ENCODE measurements around the gene BAK1. TPM values are rescaled to one million over a fixed set of nuclear protein-coding genes. Genes with fewer than 3 reads are reported as not detected.
"Not testable (repeated sequence)": the region's sequence is repeated elsewhere in the genome, so short reads cannot be mapped to it uniquely, and the experiment has no call there.

BAK1 gene
- total and polyA plus RNA-seq, 9 donors: 9.0 to 20.5 (median 19.0) TPM

DNA sequence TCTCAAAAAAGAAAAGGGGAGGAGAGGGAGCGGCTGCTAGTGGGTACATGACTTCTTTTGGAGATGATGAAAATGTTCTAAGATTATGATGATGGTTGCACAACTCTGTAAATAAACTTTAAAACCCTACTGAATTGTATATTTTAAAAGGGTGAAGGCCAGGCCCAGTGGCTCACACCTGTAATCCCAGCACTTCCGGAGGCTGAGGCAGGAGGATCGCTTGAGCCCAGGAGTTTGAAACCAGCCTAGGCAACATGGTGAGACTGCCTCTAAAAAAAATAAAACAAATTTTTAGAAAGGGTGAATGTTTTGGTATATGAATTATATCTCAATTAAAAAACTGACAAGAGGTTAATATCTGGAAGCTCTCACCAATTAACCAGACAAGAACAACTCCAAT lies 45.4 kb downstream of the BAK1 start:
- Histone ChIP-seq H3K36me3 (ENCODE audit: control insufficient read depth, insufficient read depth, low read length) (no peaks in the 10 kb centered on the region), H3K4me3 (ENCODE audit: low read length) (no peak overlapping the region), H3K4me1 (ENCODE audit: control insufficient read depth, insufficient read depth, low read length) (no peaks in the 10 kb centered on the region), H3K9me3 (replicated peaks; ENCODE audit: control insufficient read depth, low read depth, low read length) (no peaks in the 10 kb centered on the region), H3K27ac (ENCODE audit: low read length) (no peak overlapping the region), H3K27me3 (ENCODE audit: control insufficient read depth, insufficient read depth, low read length) (no peaks in the 10 kb centered on the region)
- no peak for DNase-seq
- no CpG with 5 or more reads among the region's 3 CpGs for WGBS (ENCODE audit: insufficient coverage)

DNA sequence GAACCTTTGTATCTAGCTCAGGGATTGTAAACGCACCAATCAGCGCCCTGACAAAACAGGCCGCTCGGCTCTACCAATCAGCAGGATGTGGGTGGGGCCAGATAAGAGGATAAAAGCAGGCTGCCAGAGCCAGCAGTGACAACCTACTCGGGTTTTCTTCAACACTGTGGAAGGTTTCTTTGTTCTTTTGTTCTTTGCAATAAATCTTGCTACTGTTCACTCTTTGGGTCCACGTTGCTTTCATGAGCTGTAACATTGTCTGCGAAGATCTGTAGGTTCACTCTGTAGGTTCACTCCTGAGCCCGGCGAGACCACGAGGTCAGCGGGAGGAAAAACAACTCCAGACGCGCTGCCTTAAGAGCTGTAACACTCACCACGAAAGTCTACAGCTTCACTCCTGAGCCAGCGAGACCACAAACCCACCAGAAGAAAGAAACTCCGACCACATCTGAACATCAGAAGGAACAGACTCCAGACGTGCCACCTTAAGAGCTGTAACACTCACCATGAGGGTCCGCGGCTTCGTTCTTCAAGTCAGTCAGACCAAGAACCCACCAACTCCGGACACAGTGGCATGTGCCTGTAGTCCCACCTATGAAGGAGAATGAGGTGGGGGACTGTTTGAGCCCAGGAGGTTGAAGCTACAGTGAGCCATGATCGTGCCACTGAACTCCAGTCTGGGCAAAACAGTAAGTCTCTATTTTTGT lies 46.8 kb downstream of the BAK1 start:
- not testable (repeated sequence) for H3K27ac ChIP-seq (ENCODE audit: low read length); H3K4me3 ChIP-seq (ENCODE audit: low read length)
- WGBS (ENCODE audit: insufficient coverage): 88% methylated on average over 12 of the region's 22 CpGs

DNA sequence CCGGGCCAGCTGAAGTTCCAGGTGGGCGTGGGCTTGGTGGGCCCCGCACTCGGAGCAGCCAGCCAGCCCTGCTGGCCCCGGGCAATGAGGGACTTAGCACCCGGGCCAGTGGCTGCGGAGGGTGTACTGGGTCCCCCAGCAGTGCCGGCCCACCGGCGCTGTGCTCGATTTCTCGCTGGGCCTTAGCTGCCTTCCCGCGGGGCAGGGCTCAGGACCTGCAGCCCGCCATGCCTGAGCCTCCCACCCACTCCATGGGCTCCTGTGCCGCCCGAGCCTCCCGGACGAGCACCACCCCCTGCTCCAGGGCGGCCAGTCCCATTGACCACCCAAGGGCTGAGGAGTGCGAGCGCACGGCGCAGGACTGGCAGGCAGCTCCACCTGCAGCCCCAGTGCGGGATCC lies 47.6 kb downstream of the BAK1 start:
- H3K27ac ChIP-seq (ENCODE audit: low read length); DNase-seq; H3K4me1 ChIP-seq (ENCODE audit: control insufficient read depth, insufficient read depth, low read length); H3K4me3 ChIP-seq (ENCODE audit: low read length); H3K9me3 ChIP-seq (replicated peaks; ENCODE audit: control insufficient read depth, low read depth, low read length); H3K36me3 ChIP-seq (ENCODE audit: control insufficient read depth, insufficient read depth, low read length); H3K27me3 ChIP-seq (ENCODE audit: control insufficient read depth, insufficient read depth, low read length): not testable (repeated sequence)
- WGBS (ENCODE audit: insufficient coverage): no CpG with 5 or more reads among the region's 25 CpGs

More for the DNA sequence above, 46.8 kb downstream of the BAK1 start:
- not testable (repeated sequence) for DNase-seq; H3K36me3 ChIP-seq (ENCODE audit: control insufficient read depth, insufficient read depth, low read length); H3K27me3 ChIP-seq (ENCODE audit: control insufficient read depth, insufficient read depth, low read length); H3K4me1 ChIP-seq (ENCODE audit: control insufficient read depth, insufficient read depth, low read length); H3K9me3 ChIP-seq (replicated peaks; ENCODE audit: control insufficient read depth, low read depth, low read length)

DNA sequence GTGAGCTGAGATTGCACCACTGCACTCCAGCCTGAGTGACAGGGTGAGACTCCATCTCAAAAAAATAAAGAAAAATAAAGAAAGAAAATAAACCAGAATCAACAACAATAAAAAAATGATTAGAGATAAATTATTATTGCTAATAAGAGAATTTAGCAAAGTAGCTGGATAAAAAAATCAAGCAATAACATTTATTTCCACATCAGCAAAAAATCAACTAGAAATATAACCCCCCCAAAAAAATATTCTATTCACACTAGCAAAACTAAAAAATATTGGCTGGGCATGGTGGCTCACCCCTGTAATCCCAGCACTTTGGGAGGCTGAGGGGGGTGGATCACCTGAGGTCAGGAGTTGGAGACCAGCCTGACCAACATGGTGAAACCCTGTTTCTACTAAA lies 49.5 kb downstream of the BAK1 start:
- not testable (repeated sequence) for DNase-seq; H3K27me3 ChIP-seq (ENCODE audit: control insufficient read depth, insufficient read depth, low read length); H3K9me3 ChIP-seq (replicated peaks; ENCODE audit: control insufficient read depth, low read depth, low read length); H3K36me3 ChIP-seq (ENCODE audit: control insufficient read depth, insufficient read depth, low read length); H3K27ac ChIP-seq (ENCODE audit: low read length); H3K4me3 ChIP-seq (ENCODE audit: low read length); H3K4me1 ChIP-seq (ENCODE audit: control insufficient read depth, insufficient read depth, low read length)

Other genes starting within 250 kb of the BAK1 start
- 10.5 TPM for gene KIFC1, start 188.5 kb downstream of the BAK1 start, total RNA-seq
- 10 to 100 TPM; 19.3 to 37.6 (median 26.0) TPM for gene KIFC1, start 188.5 kb downstream of the BAK1 start, polyA plus RNA-seq (ENCODE audit: insufficient read depth in 1 of 8, insufficient read length in 8 of 8, low replicate concordance in 1 of 8)
- 26.3 TPM for gene PHF1, start 169.3 kb downstream of the BAK1 start, total RNA-seq
- gene PHF1, start 169.3 kb downstream of the BAK1 start, polyA plus RNA-seq (ENCODE audit: insufficient read depth in 1 of 8, insufficient read length in 8 of 8, low replicate concordance in 1 of 8): 10 to 100 TPM; 41.6 to 56.0 (median 47.5) TPM
- gene CUTA, start 162.2 kb downstream of the BAK1 start, total RNA-seq: 103 TPM
- 100 to 1,000 TPM; 132 to 161 (median 146) TPM for gene CUTA, start 162.2 kb downstream of the BAK1 start, polyA plus RNA-seq (ENCODE audit: insufficient read depth in 1 of 8, insufficient read length in 8 of 8, low replicate concordance in 1 of 8)
- gene SYNGAP1, start 160.2 kb downstream of the BAK1 start, total RNA-seq: 4.5 TPM
- 10 to 100 TPM; 12.9 to 42.6 (median 20.2) TPM for gene SYNGAP1, start 160.2 kb downstream of the BAK1 start, polyA plus RNA-seq (ENCODE audit: insufficient read depth in 1 of 8, insufficient read length in 8 of 8, low replicate concordance in 1 of 8)
- gene ZBTB9, start 125.7 kb downstream of the BAK1 start, total RNA-seq: 4.7 TPM
- gene ZBTB9, start 125.7 kb downstream of the BAK1 start, polyA plus RNA-seq (ENCODE audit: insufficient read depth in 1 of 8, insufficient read length in 8 of 8, low replicate concordance in 1 of 8): 1 to 10 TPM; 6.2 to 9.0 (median 8.0) TPM
- 4.1 TPM for gene ITPR3, start 41.0 kb upstream of the BAK1 start, total RNA-seq
- gene ITPR3, start 41.0 kb upstream of the BAK1 start, polyA plus RNA-seq (ENCODE audit: insufficient read depth in 1 of 8, insufficient read length in 8 of 8, low replicate concordance in 1 of 8): 10 to 100 TPM in 3 of 8 donors, 1 to 10 TPM in 5; 6.0 to 15.9 (median 9.2) TPM
- 99.9 TPM for gene UQCC2, start 131.4 kb upstream of the BAK1 start, total RNA-seq
- 10 to 100 TPM; 60.6 to 86.2 (median 74.3) TPM for gene UQCC2, start 131.4 kb upstream of the BAK1 start, polyA plus RNA-seq (ENCODE audit: insufficient read depth in 1 of 8, insufficient read length in 8 of 8, low replicate concordance in 1 of 8)
- 27.8 TPM for gene IP6K3, start 166.6 kb upstream of the BAK1 start, total RNA-seq
- gene IP6K3, start 166.6 kb upstream of the BAK1 start, polyA plus RNA-seq (ENCODE audit: insufficient read depth in 1 of 8, insufficient read length in 8 of 8, low replicate concordance in 1 of 8): 10 to 100 TPM; 14.2 to 28.1 (median 22.1) TPM
- gene LEMD2, start 208.9 kb upstream of the BAK1 start, total RNA-seq: 34.3 TPM
- 10 to 100 TPM; 34.3 to 44.8 (median 41.1) TPM for gene LEMD2, start 208.9 kb upstream of the BAK1 start, polyA plus RNA-seq (ENCODE audit: insufficient read depth in 1 of 8, insufficient read length in 8 of 8, low replicate concordance in 1 of 8)
- gene MLN, start 223.7 kb upstream of the BAK1 start, total RNA-seq: not detected
- gene MLN, start 223.7 kb upstream of the BAK1 start, polyA plus RNA-seq (ENCODE audit: insufficient read depth in 1 of 8, insufficient read length in 8 of 8, low replicate concordance in 1 of 8): 1 to 10 TPM in 2 of 8 donors, not detected in 6; 1.2 to 4.9 TPM